Stimulated activated CD4-positive, alpha-beta T cell treated with anti-CD3 and anti-CD28 coated beads, TNF-alpha, amount 100 ng/mL, for 1 hour (primary cell): ENCODE results near the gene MRPL40.

Experiments
- DNase-seq, 3 donors: peaks; one replicate each; pipeline ENCODE4 v3.0.0-alpha.2; 2020; ENCODE audit warnings: low read depth in 3 of 3, low spot score in 1 of 3

The MRPL40 gene

DNA sequence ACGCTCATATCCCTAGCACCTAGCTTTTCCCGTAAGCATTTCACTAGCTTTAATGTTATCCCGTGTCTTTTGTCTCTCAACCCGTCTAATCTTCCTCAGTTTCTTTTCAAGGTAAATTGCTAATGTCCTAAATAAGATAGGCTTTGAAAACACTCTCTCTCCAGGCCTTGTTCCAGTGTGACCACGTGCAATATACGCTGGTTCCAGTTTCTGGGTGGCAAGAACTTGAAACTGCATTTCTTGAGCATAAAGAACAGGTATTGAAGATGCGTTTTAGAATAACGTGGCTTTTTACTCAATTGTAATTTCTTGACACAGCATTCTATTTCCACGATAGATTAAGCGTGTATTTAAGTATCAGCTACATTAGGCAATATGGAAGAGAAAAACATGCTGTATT lies 48.4 kb downstream of the MRPL40 start:
- no peak for DNase-seq

DNA sequence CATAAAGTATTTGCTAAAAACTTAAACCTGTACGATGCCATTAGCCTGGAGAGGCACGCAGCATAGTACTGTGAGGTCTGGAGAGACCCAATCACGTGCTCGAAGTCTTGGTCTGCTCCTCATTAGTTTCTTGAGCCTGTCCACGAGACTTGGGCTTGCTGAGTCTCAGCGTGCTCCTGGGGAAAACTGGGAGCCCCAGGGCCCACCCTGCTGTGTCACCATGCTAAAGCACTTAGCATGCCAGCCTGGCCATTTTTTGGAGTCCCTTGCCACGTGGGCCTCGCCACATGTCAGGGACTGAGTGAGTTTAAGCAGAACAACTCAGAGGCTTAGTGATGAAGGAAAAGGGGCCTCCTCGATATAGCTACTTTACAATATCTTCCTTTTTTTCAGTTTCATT lies 50.0 kb downstream of the MRPL40 start:
- no peak for DNase-seq

DNA sequence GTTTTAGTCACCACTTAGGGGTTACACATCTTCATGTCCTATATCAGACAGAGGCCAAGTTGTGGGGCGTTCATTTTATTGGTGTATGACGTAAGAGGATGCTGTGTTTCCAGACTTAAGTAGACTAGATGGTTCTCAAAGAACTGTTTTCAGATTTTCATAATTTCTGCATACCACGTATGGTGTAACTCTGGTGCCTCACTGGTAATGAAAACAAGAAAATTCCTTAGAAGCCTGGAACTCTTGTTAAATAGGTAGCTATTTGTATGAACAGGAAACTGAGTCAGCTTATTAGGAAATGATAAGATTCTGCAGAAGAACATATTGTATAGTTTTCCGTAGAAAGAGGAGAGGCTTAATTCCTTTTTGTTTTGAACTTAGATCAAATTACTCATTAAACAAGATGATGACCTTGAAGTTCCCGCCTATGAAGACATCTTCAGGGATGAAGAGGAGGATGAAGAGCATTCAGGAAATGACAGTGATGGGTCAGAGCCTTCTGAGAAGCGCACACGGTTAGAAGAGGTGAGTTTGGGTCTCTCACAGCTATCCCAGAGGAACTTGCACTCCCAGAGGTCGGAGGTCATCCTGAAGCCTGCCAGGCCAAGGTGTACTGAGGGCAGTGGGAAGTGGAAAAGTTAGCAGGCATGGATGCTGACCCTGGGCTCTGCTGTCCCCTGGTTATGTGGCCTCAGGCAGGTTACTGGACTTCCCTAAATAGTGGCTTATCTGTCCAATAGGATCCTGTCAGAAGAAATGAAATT lies 51.3 kb downstream of the MRPL40 start:
- DNase-seq: no peak
